Upper lobe of left lung (tissue), 6 donors: ENCODE measurements around the gene BCAT1. TPM values are rescaled to one million over a fixed set of nuclear protein-coding genes. Genes with fewer than 3 reads are reported as not detected.

Experiments
- ATAC-seq, 2 donors: fragments of 200-7000 bp; cut with Tn5 transposase; one replicate each; pipeline ENCODE4 v1.9.1; 2022; ENCODE audit warnings: mild to moderate bottlenecking in 2 of 2, moderate library complexity in 2 of 2; ENCODE audit not compliant: low FRiP score in 2 of 2
- DNase-seq, 2 donors: peaks; one replicate each; pipeline ENCODE4 v3.0.0-alpha.2; 2019 to 2020
- H3K27ac ChIP-seq, 4 donors: fragments of 200-600 bp; sonication (generic); one replicate each; pipeline ENCODE4 v1.5.1; 2016 to 2019
- H3K27me3 ChIP-seq, 4 donors: fragments of 200-600 bp; sonication (generic); one replicate each; pipeline ENCODE4 v1.5.1; 2017 to 2019
- H3K36me3 ChIP-seq, 4 donors: fragments of 200-600 bp; sonication (generic); one replicate each; pipeline ENCODE4 v1.5.1; 2016 to 2019
- H3K4me1 ChIP-seq, 4 donors: fragments of 200-600 bp; sonication (generic); one replicate each; pipeline ENCODE4 v1.5.1; 2018 to 2019
- H3K4me3 ChIP-seq, 4 donors: fragments of 200-600 bp; sonication (generic); one replicate each; pipeline ENCODE4 v1.5.1; 2017 to 2019; ENCODE audit warnings: mild to moderate bottlenecking in 2 of 4, moderate library complexity in 1 of 4
- H3K9me3 ChIP-seq, 4 donors: fragments of 200-600 bp; sonication (generic); one replicate each; pipeline ENCODE4 v1.5.1; 2018 to 2019
- CTCF ChIP-seq, 6 experiments: fragments of 450-650 bp in 4 of 6; fragments of 200-600 bp in 2 of 6; sonication (generic) in 2 of 6; IDR thresholded peaks; one replicate each; pipeline ENCODE4 v1.5.1; 2016 to 2019; ENCODE audit warnings: antibody characterized with exemption in 6 of 6
- EP300 ChIP-seq, 4 donors: sonication (generic); formaldehyde crosslinking; IDR thresholded peaks; one replicate each; pipeline ENCODE4 v1.5.1; 2017; ENCODE audit warnings: antibody characterized with exemption in 4 of 4, control low read depth in 2 of 4
- POLR2A ChIP-seq, 4 donors: fragments of 450-650 bp; IDR thresholded peaks; one replicate each; pipeline ENCODE4 v1.5.1; 2016 to 2017; ENCODE audit warnings: antibody characterized with exemption in 4 of 4, mild to moderate bottlenecking in 2 of 4
- POLR2AphosphoS5 ChIP-seq, 2 donors: sonication (generic); formaldehyde crosslinking; IDR thresholded peaks; one replicate each; pipeline ENCODE4 v1.5.1; 2017; ENCODE audit warnings: antibody characterized with exemption in 2 of 2
- WGBS, 2 donors: methylation state at CpG; one replicate each; pipeline ENCODE4 v1.1.5; 2017 to 2018; 5-methylcytosine and 5-hydroxymethylcytosine counted together
- total RNA-seq, 6 donors: library from RNA; depleted of rRNA in 4 of 6; stranded (reverse); fragments of >200 nt in 4 of 6; gene quantifications; one replicate each; pipeline versions ENCODE4 v1.1.0 to v1.2.1, GENCODE V29; 2016 to 2021
- donor health status: DM: no; HTN: no; CAD: no; lungs with moderate emphysema.
- donor health status: DM: no; HTN: yes; CAD: no; lungs with severe emphysema.

The BCAT1 gene
- total RNA-seq, 6 donors from 2014 or later, result 52.7 to 145 (median 72.7) TPM

GRCh38 chr12:24808651-24809050, 140.2 kb downstream of the BCAT1 start:
- TF ChIP-seq POLR2AphosphoS5 (IDR thresholded peaks at IDR 0.05), result no peak
- no peak for TF ChIP-seq CTCF (IDR thresholded peaks at IDR 0.05)
- TF ChIP-seq POLR2A (IDR thresholded peaks at IDR 0.05), result no peak
- no peak for TF ChIP-seq EP300 (IDR thresholded peaks at IDR 0.05)

GRCh38 chr12:24806386-24806785, 142.5 kb downstream of the BCAT1 start:
- Histone ChIP-seq H3K4me3 (no peak overlapping the region), H3K27ac (no peak overlapping the region), H3K36me3 (no peaks in the 10 kb centered on the region), H3K4me1 (peaks cover 0 to 6% (median 0%) of the 10 kb centered on the region in 4 donors), H3K9me3 (peaks cover 0 to 6% (median 2%) of the 10 kb centered on the region in 4 donors), H3K27me3 (no peaks in the 10 kb centered on the region)
- no peak for ATAC-seq
- WGBS, 2 donors, result 84 to 90% methylated on average over 2 of the region's 2 CpGs
- no peak for DNase-seq
- no peak for TF ChIP-seq EP300 (IDR thresholded peaks at IDR 0.05)
- TF ChIP-seq POLR2A (IDR thresholded peaks at IDR 0.05), result no peak
- no peak for TF ChIP-seq POLR2AphosphoS5 (IDR thresholded peaks at IDR 0.05)
- TF ChIP-seq CTCF (IDR thresholded peaks at IDR 0.05), result no peak

More at GRCh38 chr12:24808651-24809050, 140.2 kb downstream of the BCAT1 start:
- Histone ChIP-seq H3K9me3 (no peaks in the 10 kb centered on the region), H3K4me3 (no peak overlapping the region), H3K36me3 (no peaks in the 10 kb centered on the region), H3K4me1 (peaks cover 0 to 2% (median 0%) of the 10 kb centered on the region in 4 donors), H3K27me3 (no peaks in the 10 kb centered on the region), H3K27ac (no peak overlapping the region)
- ATAC-seq (no peak), DNase-seq (no peak)
- 96% methylated on average over 2 of the region's 2 CpGs for WGBS, 2 donors

GRCh38 chr12:24803430-24804245, 145.3 kb downstream of the BCAT1 start:
- ATAC-seq (peak in 1 of 2 donors; percentile 31), DNase-seq (no peak)
- TF ChIP-seq POLR2AphosphoS5 (IDR thresholded peaks at IDR 0.05) (no peak), POLR2A (IDR thresholded peaks at IDR 0.05) (no peak), CTCF (IDR thresholded peaks at IDR 0.05) (no peak), EP300 (IDR thresholded peaks at IDR 0.05) (no peak)
- Histone ChIP-seq H3K27me3 (no peaks in the 10 kb centered on the region), H3K27ac (no peak overlapping the region), H3K36me3 (no peaks in the 10 kb centered on the region), H3K4me3 (no peak overlapping the region), H3K4me1 (peaks cover 0 to 6% (median 0%) of the 10 kb centered on the region in 4 donors), H3K9me3 (peaks cover 0 to 6% (median 2%) of the 10 kb centered on the region in 4 donors)
- WGBS, 2 donors, result 35 to 47% methylated on average over 4 to 5 of the region's 5 CpGs

GRCh38 chr12:24798335-24798734, 150.6 kb downstream of the BCAT1 start:
- no peak for DNase-seq
- TF ChIP-seq POLR2AphosphoS5 (IDR thresholded peaks at IDR 0.05), result no peak
- TF ChIP-seq POLR2A (IDR thresholded peaks at IDR 0.05), result no peak
- TF ChIP-seq EP300 (IDR thresholded peaks at IDR 0.05), result no peak
- TF ChIP-seq CTCF (IDR thresholded peaks at IDR 0.05), result no peak
- no peak for ATAC-seq

More at GRCh38 chr12:24798335-24798734, 150.6 kb downstream of the BCAT1 start:
- H3K4me1 ChIP-seq, result peaks cover 0 to under 1% (median 0%) of the 10 kb centered on the region in 4 donors
- no peaks in the 10 kb centered on the region for H3K36me3 ChIP-seq
- no peak overlapping the region for H3K27ac ChIP-seq
- peaks cover 0 to 6% (median 1%) of the 10 kb centered on the region in 4 donors for H3K9me3 ChIP-seq
- H3K4me3 ChIP-seq, result no peak overlapping the region
- no peaks in the 10 kb centered on the region for H3K27me3 ChIP-seq
